Measurements from ENCODE around the gene GNAL. TPM values are rescaled to one million over a fixed set of nuclear protein-coding genes. Genes with fewer than 3 reads are reported as not detected.

GNAL gene
- total RNA-seq, 1 experiment from 2014 or later, result 0.44 TPM

DNA sequence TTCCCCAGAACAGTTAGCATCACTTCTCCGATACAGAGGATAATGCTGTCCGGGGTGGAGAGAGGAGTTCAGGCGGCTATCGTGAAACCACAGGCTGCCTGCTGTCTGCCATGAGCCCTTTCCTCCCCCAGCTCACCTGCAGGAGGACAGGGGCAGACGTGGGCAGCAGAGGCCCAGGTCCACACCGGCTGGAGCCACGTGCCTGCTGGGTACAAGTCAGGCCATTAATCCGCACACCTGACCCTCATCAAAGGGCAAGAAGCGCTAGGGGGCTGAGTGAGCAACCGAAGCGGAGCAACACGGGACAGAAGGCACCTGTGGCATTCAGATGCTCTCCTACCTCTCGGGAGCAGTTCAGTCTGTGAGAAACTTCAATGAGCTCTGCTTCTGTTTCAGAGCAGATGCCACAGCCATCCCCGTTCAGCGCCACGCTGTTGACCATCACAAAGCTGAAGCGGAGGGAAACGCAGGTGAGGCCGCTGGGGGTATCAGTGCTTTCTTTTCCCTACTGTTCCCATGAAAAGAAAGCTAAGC, 197.6 kb downstream of the GNAL start:
- ChIA-PET CTCF (no interaction called here), POLR2A (no interaction called here)
- DNase-seq (ENCODE audit: low read depth, low spot score), result no peak
- H3K4me3 ChIP-seq (ENCODE audit: low read depth in 2 of 2, low read length in 2 of 2), result no peak overlapping the region
- no peaks in the 10 kb centered on the region for H3K27me3 ChIP-seq (ENCODE audit: control insufficient read depth, insufficient read depth, low read length)
- intact Hi-C loops (cut with micrococcal nuclease; ENCODE audit: unreplicated experiment), result no loop called here
- BruUV-seq (replicated peaks), result no TSS peak
- TF ChIP-seq TCF7L2 (IDR thresholded peaks at IDR 0.05; ENCODE audit: low read depth, low read length) (no peak), SIN3A (IDR thresholded peaks at IDR 0.05; ENCODE audit: borderline replicate concordance, insufficient read depth, low read depth, low read length) (no peak), POLR2AphosphoS5 (IDR thresholded peaks at IDR 0.05; ENCODE audit: low read depth, low read length) (no peak), REST (IDR thresholded peaks at IDR 0.05; ENCODE audit: insufficient read depth in 1 of 2, low read depth in 2 of 2, low read length in 1 of 2) (no peak), CTCF (IDR thresholded peaks at IDR 0.05) (no peak)
- no peaks in the 10 kb centered on the region for H3K4me1 ChIP-seq (ENCODE audit: control insufficient read depth, insufficient read depth, low read length)
- H3K36me3 ChIP-seq (ENCODE audit: control insufficient read depth, insufficient read depth, low read length), result 0 out of 2 replicates have a peak, but pooled peaks cover 2% of the 10 kb centered on the region
- in situ Hi-C loops (cut with HindIII; ENCODE audit: low pct_unique_long_range_greater_than_20kb, low sequenced_read_pairs), result no loop called here
- ATAC-seq, result no peak
- no peak overlapping the region for H3K27ac ChIP-seq (ENCODE audit: low read length)
- no peaks in the 10 kb centered on the region for H3K9me3 ChIP-seq (ENCODE audit: control insufficient read depth, insufficient read depth, low read depth, low read length)

DNA sequence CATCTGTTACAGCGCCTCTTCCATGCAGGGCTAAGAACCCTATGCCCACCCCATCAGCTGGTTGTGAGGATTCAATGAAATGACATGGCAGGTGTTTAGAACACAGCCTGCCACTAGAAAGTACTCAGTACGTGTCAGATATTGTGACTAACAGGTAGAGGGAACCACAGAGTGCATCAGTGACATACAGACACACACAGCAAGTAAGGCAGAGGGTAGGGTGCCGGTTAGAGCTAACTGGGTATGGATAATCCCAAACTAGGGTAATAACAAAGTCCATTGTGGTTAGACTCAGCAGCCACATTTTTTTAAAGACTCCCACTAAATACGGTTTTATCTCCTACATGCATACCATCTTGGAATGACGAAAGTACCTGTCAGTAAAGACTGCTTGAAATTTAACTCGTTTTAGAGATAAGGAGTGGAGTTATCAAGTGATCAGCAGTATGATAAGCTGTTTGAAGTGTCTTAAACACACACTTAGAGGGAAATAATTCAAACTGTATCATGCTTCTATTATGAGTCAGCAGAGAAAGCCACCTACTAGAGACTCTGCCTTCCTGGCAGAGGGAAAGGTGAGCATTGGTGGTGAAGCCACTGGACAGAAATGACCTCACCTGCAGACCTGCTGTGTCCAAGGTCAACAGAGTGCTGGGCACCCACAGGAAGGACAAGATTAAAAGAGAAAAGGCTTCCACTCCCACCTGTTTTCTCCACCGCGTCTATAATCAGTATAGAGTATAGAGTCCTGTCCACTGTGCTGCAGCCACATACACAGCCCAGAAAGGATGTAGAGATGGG, 198.5 kb downstream of the GNAL start:
- H3K9me3 ChIP-seq (ENCODE audit: control insufficient read depth, insufficient read depth, low read depth, low read length), result no peaks in the 10 kb centered on the region
- H3K4me3 ChIP-seq (ENCODE audit: low read depth in 2 of 2, low read length in 2 of 2), result no peak overlapping the region
- TF ChIP-seq POLR2AphosphoS5 (IDR thresholded peaks at IDR 0.05; ENCODE audit: low read depth, low read length) (no peak), TCF7L2 (IDR thresholded peaks at IDR 0.05; ENCODE audit: low read depth, low read length) (no peak), CTCF (IDR thresholded peaks at IDR 0.05) (no peak), REST (IDR thresholded peaks at IDR 0.05; ENCODE audit: insufficient read depth in 1 of 2, low read depth in 2 of 2, low read length in 1 of 2) (no peak), SIN3A (IDR thresholded peaks at IDR 0.05; ENCODE audit: borderline replicate concordance, insufficient read depth, low read depth, low read length) (no peak)
- no TSS peak for BruUV-seq (replicated peaks)
- H3K4me1 ChIP-seq (ENCODE audit: control insufficient read depth, insufficient read depth, low read length), result no peaks in the 10 kb centered on the region
- CTCF ChIA-PET, result no interaction called here
- DNase-seq (ENCODE audit: low read depth, low spot score) (no peak), ATAC-seq (no peak)
- intact Hi-C loops (cut with micrococcal nuclease; ENCODE audit: unreplicated experiment), result no loop called here
- 0 out of 2 replicates have a peak, but pooled peaks cover 2% of the 10 kb centered on the region for H3K36me3 ChIP-seq (ENCODE audit: control insufficient read depth, insufficient read depth, low read length)
- no peak overlapping the region for H3K27ac ChIP-seq (ENCODE audit: low read length)
- POLR2A ChIA-PET, result no interaction called here
- in situ Hi-C loops (cut with HindIII; ENCODE audit: low pct_unique_long_range_greater_than_20kb, low sequenced_read_pairs), result no loop called here
- no peaks in the 10 kb centered on the region for H3K27me3 ChIP-seq (ENCODE audit: control insufficient read depth, insufficient read depth, low read length)

Data from Panc1 (cell line).